CD14-positive monocyte (primary cell): ENCODE data around the gene NHERF2. TPM values are rescaled to one million over a fixed set of nuclear protein-coding genes. Genes with fewer than 3 reads are reported as not detected.

Source experiments
- DNase-seq, 3 donors: peaks; one replicate each; pipeline ENCODE4 v3.0.0-alpha.2; 2011 to 2022
- H2AFZ ChIP-seq: 2 replicates; pipeline ENCODE4 v1.6.0; 2012; ENCODE audit warnings: mild to moderate bottlenecking, low read depth, low read length, inconsistent platforms; ENCODE audit not compliant: insufficient read depth, poor library complexity, severe bottlenecking
- H3K27ac ChIP-seq, 2 donors: 1 replicate in 1 of 2; 2 replicates in 1 of 2; pipeline ENCODE4 v1.5.1; 2012 to 2013; ENCODE audit warnings: low read length in 2 of 2, control low read depth in 1 of 2, inconsistent platforms in 1 of 2, low read depth in 1 of 2, mild to moderate bottlenecking in 1 of 2
- H3K27me3 ChIP-seq, 2 donors: one replicate each; pipeline versions ENCODE4 v1.6.0 to v1.6.1; 2011 to 2013; ENCODE audit warnings: low read length in 2 of 2; ENCODE audit not compliant: control insufficient read depth in 2 of 2, insufficient read depth in 2 of 2
- H3K36me3 ChIP-seq, 2 donors: replicated peaks in 1 of 2; 1 replicate in 1 of 2; 2 replicates in 1 of 2; pipeline versions ENCODE4 v1.5.1 to v1.6.1; 2012 to 2013; ENCODE audit warnings: low read length in 2 of 2, control low read depth in 1 of 2, inconsistent platforms in 1 of 2, mild to moderate bottlenecking in 1 of 2; ENCODE audit not compliant: insufficient read depth in 2 of 2, control insufficient read depth in 1 of 2
- H3K4me1 ChIP-seq, 2 donors: 1 replicate in 1 of 2; 2 replicates in 1 of 2; pipeline versions ENCODE4 v1.5.1 to v1.6.1; 2012 to 2013; ENCODE audit warnings: low read length in 2 of 2, control low read depth in 1 of 2, inconsistent platforms in 1 of 2, mild to moderate bottlenecking in 1 of 2, moderate library complexity in 1 of 2; ENCODE audit not compliant: insufficient read depth in 2 of 2, control insufficient read depth in 1 of 2
- H3K4me2 ChIP-seq: replicated peaks from 2 replicates; pipeline ENCODE3; 2012; ENCODE audit warnings: low read length, moderate library complexity, mild to moderate bottlenecking; ENCODE audit not compliant: poor library complexity, severe bottlenecking; ENCODE audit errors: extremely low read depth
- H3K4me3 ChIP-seq, 3 experiments: fragments of 200-600 bp in 1 of 3; sonication (generic) in 1 of 3; replicated peaks in 1 of 3; 1 replicate in 2 of 3; 2 replicates in 1 of 3; pipeline ENCODE4 v1.5.1; 2011 to 2013; ENCODE audit warnings: low read length in 3 of 3, mild to moderate bottlenecking in 3 of 3, control low read depth in 2 of 3, low read depth in 2 of 3, inconsistent platforms in 1 of 3, moderate library complexity in 1 of 3
- H3K79me2 ChIP-seq: 2 replicates; pipeline ENCODE4 v1.6.0; 2012; ENCODE audit warnings: mild to moderate bottlenecking, control low read depth, inconsistent platforms, low read length, moderate library complexity; ENCODE audit not compliant: insufficient read depth
- H3K9ac ChIP-seq: 2 replicates; pipeline ENCODE4 v1.6.0; 2017; ENCODE audit warnings: low read length, mild to moderate bottlenecking; ENCODE audit not compliant: insufficient read depth, poor library complexity, severe bottlenecking
- H3K9me3 ChIP-seq, 2 donors: replicated peaks in 1 of 2; 1 replicate in 1 of 2; 2 replicates in 1 of 2; pipeline versions ENCODE4 v1.5.1 to v1.6.1; 2012 to 2013; ENCODE audit warnings: low read length in 2 of 2, control low read depth in 1 of 2; ENCODE audit not compliant: control insufficient read depth in 1 of 2, insufficient read depth in 1 of 2
- H4K20me1 ChIP-seq: 2 replicates; pipeline ENCODE4 v1.6.0; 2012; ENCODE audit warnings: mild to moderate bottlenecking, low read length, control low read depth, moderate library complexity; ENCODE audit not compliant: insufficient read depth
- H3K27ac Mint-ChIP-seq, 7 donors: one replicate each; pipeline ENCODE4 v1.8.0; 2020; ENCODE audit warnings: mild to moderate bottlenecking in 7 of 7, mixed read lengths in 7 of 7, moderate library complexity in 6 of 7, inconsistent platforms in 2 of 7
- H3K27me3 Mint-ChIP-seq, 3 donors: one replicate each; pipeline ENCODE4 v1.8.0; 2021 to 2022; ENCODE audit warnings: low read depth in 3 of 3, mild to moderate bottlenecking in 3 of 3, mixed read lengths in 3 of 3, moderate library complexity in 3 of 3, inconsistent platforms in 1 of 3
- H3K36me3 Mint-ChIP-seq, 2 donors: one replicate each; pipeline ENCODE4 v1.8.0; 2020; ENCODE audit warnings: mixed read lengths in 2 of 2, inconsistent platforms in 1 of 2, mild to moderate bottlenecking in 1 of 2
- H3K4me1 Mint-ChIP-seq: one replicate; pipeline ENCODE4 v1.8.0; 2020; ENCODE audit warnings: mild to moderate bottlenecking, mixed read lengths
- H3K4me3 Mint-ChIP-seq, 2 donors: one replicate each; pipeline ENCODE4 v1.8.0; 2020; ENCODE audit warnings: mild to moderate bottlenecking in 2 of 2, mixed read lengths in 2 of 2, moderate library complexity in 1 of 2
- H3K9me3 Mint-ChIP-seq, 7 donors: one replicate each; pipeline ENCODE4 v1.8.0; 2020 to 2022; ENCODE audit warnings: mixed read lengths in 7 of 7, mild to moderate bottlenecking in 6 of 7, moderate library complexity in 6 of 7, inconsistent platforms in 2 of 7
- whole genome bisulfite sequencing: methylation state at CpG from one replicate; pipeline ENCODE4 v1.1.5; 2013; ENCODE audit warnings: missing lambda C conversion rate; ENCODE audit not compliant: insufficient coverage; 5-methylcytosine and 5-hydroxymethylcytosine counted together
- intact Hi-C, 2 donors: fragments of 100-400 bp; cut with micrococcal nuclease; formaldehyde crosslinking; loops; one replicate each; pipeline versions ENCODE4 v1.15.0 to v1.15.1; 2023
- polyA minus RNA-seq: library from RNA; depleted of rRNA, polyadenylated mRNA; stranded (reverse); fragments of >200 nt; gene quantifications from 2 replicates; pipeline ENCODE4 v1.2.3, GENCODE V29; 2012
- polyA plus RNA-seq, 3 donors: library from polyadenylated mRNA; depleted of rRNA in 1 of 3; unstranded in 2 of 3; stranded (reverse) in 1 of 3; fragments of 300-500 nt in 2 of 3; fragments of >200 nt in 1 of 3; fragmentation: Illumina TruSeq in 2 of 3; gene quantifications; 1 replicate in 2 of 3; 2 replicates in 1 of 3; pipeline ENCODE4 v1.2.3, GENCODE V29; 2012 to 2021
- total RNA-seq, 12 experiments: library from RNA in 1 of 12; stranded (reverse) in 1 of 12; fragments of 120-200 nt in 1 of 12; gene quantifications; one replicate each; pipeline ENCODE4 v1.2.4 and lab custom pipeline; 2013 to 2026; ENCODE audit warnings: mixed read lengths in 6 of 12, inconsistent platforms in 1 of 12
- TF ChIP-seq, protein P1 (sequence below): fragments of 200-600 bp; IDR thresholded peaks from one replicate; pipeline ENCODE4 v1.8.0; 2022; ENCODE audit warnings: antibody characterized with exemption, mild to moderate bottlenecking

Gene NHERF2
- total RNA-seq (2013) = 2.2 TPM
- polyA plus RNA-seq = 1 to 10 TPM in 1 of 3 donors, under 1 TPM in 2; 0.66 to 8.2 (median 0.78) TPM
- polyA minus RNA-seq = 1.8 and 2.1 TPM in 2 replicates
- total RNA-seq (lab: John Stamatoyannopoulos, UW) = 0.93 to 4.9 (median 1.6) reads per million in 11 experiments

DNA sequence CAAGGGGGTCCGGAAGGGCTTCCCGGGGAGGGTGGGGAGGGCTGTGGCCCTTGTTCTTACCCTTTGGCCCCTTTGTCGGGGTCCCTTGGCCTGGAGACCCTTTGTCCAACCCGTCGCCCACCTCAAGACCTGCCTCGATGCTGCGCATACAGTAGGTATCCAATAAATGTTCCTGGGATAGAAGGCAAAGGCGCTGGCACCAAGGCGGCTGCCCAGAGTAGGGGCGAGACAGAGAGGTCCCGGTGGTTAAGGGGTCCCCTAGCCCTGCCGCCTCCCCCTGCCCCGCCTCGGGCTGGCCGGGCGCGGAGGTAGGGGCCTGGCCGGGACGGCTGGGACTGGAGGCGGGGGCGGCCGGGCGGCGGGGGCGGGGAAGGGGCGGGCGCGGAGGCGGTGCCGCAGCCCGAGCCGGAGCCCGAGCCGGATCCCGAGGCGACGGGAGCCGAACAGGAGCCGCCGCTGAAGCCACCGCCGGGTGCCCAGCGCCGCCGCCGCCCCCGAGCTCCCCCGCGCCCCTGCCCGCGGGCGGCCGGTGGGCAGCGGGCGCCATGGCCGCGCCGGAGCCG lies at the start of gene NHERF2:
NHERF2 (plus strand) TSS at position 442 of the 563 bp plus-strand sequence; CDS start at position 546, 104 bp downstream.
- H3K27me3 Mint-ChIP-seq = peaks cover 38 to 61% (median 54%) of the 10 kb centered on the region in 3 donors
- peaks cover 1 to 7% (median 5%) of the 10 kb centered on the region in 7 donors for H3K9me3 Mint-ChIP-seq
- peak within 1 kb of the TSS; percentile 71 for H3K4me2 ChIP-seq

More for the DNA sequence above, at the start of gene NHERF2:
- H3K27me3 ChIP-seq = peaks cover 11 to 43% of the 10 kb centered on the region in 2 donors
- H3K4me3 Mint-ChIP-seq = peak within 1 kb of the TSS; percentile 58 to 80
- peak within 1 kb of the TSS in 1 of 3 experiments; percentile 56 for H3K4me3 ChIP-seq
- intact Hi-C loops = loop anchor here in 1 of 2 donors (5.0 kb wide), 1 partner anchor 121 kb away; the partner anchor contains the start of gene RAB26
- H3K4me1 Mint-ChIP-seq = peaks cover 19% of the 10 kb centered on the region
- TF ChIP-seq, protein P1, sequence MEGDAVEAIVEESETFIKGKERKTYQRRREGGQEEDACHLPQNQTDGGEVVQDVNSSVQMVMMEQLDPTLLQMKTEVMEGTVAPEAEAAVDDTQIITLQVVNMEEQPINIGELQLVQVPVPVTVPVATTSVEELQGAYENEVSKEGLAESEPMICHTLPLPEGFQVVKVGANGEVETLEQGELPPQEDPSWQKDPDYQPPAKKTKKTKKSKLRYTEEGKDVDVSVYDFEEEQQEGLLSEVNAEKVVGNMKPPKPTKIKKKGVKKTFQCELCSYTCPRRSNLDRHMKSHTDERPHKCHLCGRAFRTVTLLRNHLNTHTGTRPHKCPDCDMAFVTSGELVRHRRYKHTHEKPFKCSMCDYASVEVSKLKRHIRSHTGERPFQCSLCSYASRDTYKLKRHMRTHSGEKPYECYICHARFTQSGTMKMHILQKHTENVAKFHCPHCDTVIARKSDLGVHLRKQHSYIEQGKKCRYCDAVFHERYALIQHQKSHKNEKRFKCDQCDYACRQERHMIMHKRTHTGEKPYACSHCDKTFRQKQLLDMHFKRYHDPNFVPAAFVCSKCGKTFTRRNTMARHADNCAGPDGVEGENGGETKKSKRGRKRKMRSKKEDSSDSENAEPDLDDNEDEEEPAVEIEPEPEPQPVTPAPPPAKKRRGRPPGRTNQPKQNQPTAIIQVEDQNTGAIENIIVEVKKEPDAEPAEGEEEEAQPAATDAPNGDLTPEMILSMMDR = no peak
- peaks cover 0 to 9% of the 10 kb centered on the region in 2 donors for H3K9me3 ChIP-seq
- H2AFZ ChIP-seq = peak within 1 kb of the TSS; percentile 21
- H3K9ac ChIP-seq = no peak within 1 kb of the TSS
- H3K4me1 ChIP-seq = peaks cover 15 to 26% of the 10 kb centered on the region in 2 donors
- no peak within 1 kb of the TSS for H3K27ac ChIP-seq
- no peaks in the 10 kb centered on the region for H3K79me2 ChIP-seq
- H3K27ac Mint-ChIP-seq = no peak within 1 kb of the TSS
- no peak for DNase-seq
- H3K36me3 Mint-ChIP-seq = peaks cover 5 to 6% of the 10 kb centered on the region in 2 donors
- WGBS = 13% methylated on average over 43 of the region's 59 CpGs
- H3K36me3 ChIP-seq = no peaks in the 10 kb centered on the region
- H4K20me1 ChIP-seq = no peaks in the 10 kb centered on the region
